22Rv1 (cell line): ENCODE data around the gene ABHD16A.

Source experiments
- H3K27ac ChIP-seq: fragments of 450-650 bp; 2 replicates; pipeline ENCODE4 v1.5.1; 2017
- ZFX ChIP-seq: fragments of 450-650 bp; IDR thresholded peaks from 2 replicates; pipeline ENCODE4 v1.6.1; 2017; ENCODE audit warnings: antibody characterized with exemption, borderline replicate concordance
- TF ChIP-seq, protein P1 (sequence below): fragments of 450-650 bp; IDR thresholded peaks from 2 replicates; pipeline ENCODE4 v1.5.1; 2017; ENCODE audit warnings: mild to moderate bottlenecking

The ABHD16A gene

DNA sequence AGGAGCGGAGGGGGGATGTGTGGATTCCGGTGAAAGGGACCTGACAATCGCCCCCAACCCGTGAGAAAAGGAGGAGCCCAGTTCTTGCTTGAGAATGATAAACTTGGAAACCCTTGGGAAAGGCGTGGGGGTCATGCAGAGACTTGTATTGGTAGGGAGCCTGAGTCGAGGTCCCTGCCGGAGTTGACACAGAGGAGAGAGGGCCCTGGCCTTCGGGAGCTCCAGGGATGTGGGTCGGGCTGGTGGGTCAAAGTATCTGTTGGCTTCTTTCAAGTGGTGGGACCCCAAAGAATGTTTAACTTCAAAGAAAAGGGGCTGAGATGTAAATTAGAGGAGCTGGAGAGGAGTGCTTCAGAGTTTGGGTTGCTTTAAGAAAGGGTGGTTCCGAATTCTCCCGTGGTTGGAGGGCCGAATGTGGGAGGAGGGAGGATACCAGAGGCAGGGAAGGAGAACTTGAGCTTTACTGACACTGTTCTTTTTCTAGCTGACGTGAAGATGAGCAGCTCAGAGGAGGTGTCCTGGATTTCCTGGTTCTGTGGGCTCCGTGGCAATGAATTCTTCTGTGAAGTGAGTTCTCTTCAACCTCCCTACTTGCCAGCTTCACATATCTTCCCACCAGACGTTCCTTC, 36.7 kb downstream of the ABHD16A start:
- H3K27ac ChIP-seq, result peak overlapping the region; percentile 99
- TF ChIP-seq, protein P1, sequence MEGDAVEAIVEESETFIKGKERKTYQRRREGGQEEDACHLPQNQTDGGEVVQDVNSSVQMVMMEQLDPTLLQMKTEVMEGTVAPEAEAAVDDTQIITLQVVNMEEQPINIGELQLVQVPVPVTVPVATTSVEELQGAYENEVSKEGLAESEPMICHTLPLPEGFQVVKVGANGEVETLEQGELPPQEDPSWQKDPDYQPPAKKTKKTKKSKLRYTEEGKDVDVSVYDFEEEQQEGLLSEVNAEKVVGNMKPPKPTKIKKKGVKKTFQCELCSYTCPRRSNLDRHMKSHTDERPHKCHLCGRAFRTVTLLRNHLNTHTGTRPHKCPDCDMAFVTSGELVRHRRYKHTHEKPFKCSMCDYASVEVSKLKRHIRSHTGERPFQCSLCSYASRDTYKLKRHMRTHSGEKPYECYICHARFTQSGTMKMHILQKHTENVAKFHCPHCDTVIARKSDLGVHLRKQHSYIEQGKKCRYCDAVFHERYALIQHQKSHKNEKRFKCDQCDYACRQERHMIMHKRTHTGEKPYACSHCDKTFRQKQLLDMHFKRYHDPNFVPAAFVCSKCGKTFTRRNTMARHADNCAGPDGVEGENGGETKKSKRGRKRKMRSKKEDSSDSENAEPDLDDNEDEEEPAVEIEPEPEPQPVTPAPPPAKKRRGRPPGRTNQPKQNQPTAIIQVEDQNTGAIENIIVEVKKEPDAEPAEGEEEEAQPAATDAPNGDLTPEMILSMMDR, result no peak
- no peak for TF ChIP-seq ZFX

DNA sequence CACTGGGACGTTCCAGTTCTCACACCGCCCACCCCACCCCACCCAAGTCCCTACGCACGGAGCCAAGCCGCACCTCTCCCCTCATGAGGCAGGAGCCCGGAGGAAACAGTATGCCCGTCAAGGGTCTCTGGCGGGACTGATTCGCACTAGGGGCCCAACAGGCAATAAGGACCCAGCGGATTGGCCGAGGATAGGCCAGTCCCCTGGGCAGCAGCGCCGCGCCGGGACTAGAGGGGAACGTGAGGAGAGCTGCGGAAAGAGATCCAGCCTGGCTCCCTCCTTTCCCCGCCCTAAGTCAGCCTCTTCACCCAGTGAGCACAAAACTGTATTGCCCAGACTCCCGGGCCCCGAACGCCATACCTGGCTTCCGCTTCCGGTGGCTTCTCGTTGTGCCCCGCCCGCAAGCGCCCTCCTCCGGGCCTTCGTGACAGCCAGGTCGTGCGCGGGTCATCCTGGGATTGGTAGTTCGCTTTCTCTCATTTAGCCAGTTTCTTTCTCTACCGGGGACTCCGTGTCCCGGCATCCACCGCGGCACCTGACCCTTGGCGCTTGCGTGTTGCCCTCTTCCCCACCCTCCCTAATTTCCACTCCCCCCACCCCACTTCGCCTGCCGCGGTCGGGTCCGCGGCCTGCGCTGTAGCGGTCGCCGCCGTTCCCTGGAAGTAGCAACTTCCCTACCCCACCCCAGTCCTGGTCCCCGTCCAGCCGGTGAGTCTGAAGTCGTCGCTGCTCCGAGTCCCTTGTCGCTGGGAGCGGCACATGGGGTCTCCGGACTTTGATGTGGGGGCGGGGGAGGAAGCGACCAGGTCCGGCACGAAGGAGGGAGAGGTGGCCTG, 37.4 kb downstream of the ABHD16A start, which contains the start of gene CSNK2B:
Gene CSNK2B, plus strand, starts transcription at position 580 of the 836 bp plus-strand sequence. CDS start 752 bp downstream, outside the sequence.
- peak within 1 kb of the TSS; percentile 99 for H3K27ac ChIP-seq
- no peak for TF ChIP-seq ZFX
- TF ChIP-seq, protein P1, result no peak

DNA sequence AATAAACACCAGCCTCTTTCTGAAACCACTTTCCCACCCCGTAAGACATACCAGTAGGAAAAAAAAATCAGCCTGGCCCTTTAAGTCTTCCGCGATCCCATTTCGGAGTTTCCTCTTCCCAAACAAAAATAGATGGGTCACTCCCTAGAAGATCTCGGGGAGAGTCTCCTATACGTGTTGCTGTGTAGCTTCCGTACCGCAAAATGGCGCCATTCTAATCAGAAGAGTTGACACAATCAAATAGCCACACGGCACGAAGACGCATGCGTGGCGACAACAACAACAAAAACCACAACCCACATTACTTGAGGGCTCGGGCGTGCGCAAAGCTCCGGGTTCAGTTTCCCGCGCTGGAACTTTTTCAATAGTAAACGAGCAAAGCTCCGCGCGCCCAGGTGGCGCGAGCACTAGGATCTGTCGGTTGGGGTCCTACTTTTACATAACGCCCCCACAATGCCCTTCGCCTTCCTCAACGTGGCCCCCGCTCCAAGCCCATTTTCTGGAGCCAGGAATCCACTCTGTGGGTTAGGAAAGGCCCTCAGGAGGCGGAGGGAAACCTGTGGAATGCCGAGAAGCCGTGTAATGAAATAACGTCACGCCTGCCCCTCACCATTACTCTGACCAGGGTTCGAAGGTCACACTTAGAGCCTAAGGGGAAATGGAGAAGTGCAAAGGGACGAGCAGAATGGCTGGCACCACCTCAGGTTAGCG, 38.2 kb downstream of the ABHD16A start, which contains the start of gene GPANK1:
Gene GPANK1, minus strand, starts transcription at position 208 of the 711 bp plus-strand sequence. CDS start 519 bp downstream, outside the sequence.
- TF ChIP-seq, protein P1, result no peak
- TF ChIP-seq ZFX, result no peak
- H3K27ac ChIP-seq, result peak within 1 kb of the TSS; percentile 99

DNA sequence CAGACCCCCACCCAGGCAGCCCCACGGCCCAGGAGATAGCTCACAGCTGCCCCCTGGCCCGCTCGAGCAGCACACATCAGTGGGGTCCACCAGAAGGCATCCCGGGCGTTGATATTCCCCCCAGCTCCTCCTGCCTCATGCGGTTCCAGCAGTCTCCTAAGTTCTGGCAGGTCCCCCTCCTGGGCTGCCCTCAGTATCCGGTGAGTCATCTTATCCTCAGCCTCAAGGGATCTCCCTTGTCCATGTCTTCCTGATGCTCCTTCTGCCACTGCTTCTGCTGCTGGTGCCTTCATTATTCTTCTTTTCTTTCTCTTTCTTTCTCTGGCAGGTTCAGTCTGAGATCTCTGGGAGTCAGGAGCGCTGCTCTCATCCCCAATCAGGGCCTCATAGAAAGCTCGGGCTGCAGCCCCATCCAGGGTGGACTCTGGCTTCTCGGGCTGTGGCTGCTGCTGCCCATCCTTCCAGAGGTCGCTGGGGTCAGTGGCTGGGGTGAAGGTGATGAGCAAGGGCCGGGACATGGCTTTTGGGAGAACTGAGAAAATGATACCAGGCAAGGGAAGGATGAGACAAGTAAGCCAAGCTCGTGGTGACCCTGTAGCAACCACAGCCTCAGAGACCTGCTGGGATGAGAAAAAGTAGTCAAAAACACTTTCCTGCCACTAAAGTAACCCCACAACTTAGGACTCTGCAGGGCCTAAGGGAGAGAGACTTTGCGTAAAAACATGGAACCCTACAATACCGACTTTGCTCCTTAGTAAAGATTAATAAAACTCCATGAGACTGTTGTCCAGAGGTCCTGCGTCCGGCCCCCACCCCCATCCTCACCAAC, 38.9 kb downstream of the ABHD16A start:
- TF ChIP-seq, protein P1, result no peak
- no peak for TF ChIP-seq ZFX
- H3K27ac ChIP-seq, result peak overlapping the region; percentile 99

DNA sequence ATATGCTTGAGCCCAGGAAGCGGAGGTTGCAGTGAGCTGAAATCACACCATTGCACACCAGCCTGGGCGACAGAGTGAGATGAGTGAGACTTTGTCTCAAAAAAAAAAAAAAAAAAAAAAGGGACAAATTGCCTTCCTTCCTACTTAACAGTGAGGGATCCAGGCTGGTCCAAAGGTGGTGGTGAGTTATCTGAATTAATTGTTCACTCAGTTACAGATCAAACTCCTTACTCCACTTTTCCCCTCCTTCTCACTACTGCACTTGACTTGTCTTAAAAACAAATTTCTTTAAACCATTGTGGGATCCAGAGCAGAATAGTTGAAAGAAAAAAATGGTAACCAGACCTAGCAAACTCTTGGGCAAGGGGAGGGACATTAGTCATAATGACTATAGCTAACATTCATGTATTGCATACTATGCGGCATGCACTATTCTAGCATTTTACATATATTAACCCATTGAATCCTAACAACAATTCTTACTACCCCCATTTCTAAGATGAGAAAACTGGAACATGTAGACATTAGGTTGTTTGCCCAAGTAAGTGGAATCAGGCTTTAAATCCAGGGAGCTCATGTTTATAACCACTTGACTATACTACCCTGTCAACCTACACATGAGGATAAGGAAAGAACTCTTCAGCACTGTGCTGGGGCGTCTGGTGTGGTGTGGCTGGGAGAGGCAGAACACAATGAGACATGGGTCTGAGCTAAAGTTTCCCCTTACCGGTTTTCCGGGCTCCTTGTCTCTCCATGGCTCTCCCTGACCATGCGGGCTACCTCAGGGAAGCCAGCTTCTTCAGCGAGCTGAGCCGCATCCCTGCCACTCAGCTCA, 39.8 kb downstream of the ABHD16A start:
- TF ChIP-seq, protein P1, result no peak
- TF ChIP-seq ZFX, result no peak

DNA sequence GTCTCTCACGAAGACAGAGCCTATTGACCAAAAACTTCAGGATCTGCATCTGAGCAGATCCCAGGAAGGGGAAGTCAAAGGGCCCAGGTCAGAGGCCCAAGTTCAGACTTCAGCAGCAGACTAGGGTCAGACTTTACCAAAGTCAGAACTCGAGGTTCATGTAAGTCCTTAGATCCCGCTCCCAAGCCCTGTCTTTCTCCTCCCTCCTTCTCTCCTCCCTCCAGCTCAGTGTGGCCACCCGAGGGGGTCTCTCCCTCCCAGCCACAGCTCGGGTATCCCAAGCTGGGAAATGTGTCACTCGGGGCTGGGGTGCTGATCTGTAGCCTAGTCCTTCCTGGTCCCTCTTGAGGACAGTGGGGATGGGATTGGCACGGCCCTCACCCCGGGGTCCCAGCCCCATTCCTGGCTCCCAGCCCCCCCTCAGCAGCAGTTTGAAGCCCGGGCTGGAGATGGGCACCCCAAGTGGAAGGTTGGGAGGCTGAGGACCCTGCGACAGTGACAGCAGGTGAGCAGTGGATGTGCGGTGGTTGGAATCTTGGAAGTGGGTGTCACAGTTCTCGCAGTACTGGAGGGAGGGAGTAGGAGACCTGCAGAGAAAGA, 40.9 kb downstream of the ABHD16A start:
- TF ChIP-seq, protein P1, result no peak
- TF ChIP-seq ZFX, result no peak
- peak overlapping the region; percentile 83 for H3K27ac ChIP-seq

More for the DNA sequence above, 39.8 kb downstream of the ABHD16A start:
- H3K27ac ChIP-seq, result peak overlapping the region; percentile 99
